Measurements from ENCODE around the gene SLC25A21.

SLC25A21 gene

GRCh38 chr14:36665887-36666415 lies 506.5 kb downstream of the SLC25A21 start:
- H3K4me3 ChIP-seq (ENCODE audit: low read depth, low read length) = no peak overlapping the region
- DNase-seq (ENCODE audit: low read depth) = no peak

DNA sequence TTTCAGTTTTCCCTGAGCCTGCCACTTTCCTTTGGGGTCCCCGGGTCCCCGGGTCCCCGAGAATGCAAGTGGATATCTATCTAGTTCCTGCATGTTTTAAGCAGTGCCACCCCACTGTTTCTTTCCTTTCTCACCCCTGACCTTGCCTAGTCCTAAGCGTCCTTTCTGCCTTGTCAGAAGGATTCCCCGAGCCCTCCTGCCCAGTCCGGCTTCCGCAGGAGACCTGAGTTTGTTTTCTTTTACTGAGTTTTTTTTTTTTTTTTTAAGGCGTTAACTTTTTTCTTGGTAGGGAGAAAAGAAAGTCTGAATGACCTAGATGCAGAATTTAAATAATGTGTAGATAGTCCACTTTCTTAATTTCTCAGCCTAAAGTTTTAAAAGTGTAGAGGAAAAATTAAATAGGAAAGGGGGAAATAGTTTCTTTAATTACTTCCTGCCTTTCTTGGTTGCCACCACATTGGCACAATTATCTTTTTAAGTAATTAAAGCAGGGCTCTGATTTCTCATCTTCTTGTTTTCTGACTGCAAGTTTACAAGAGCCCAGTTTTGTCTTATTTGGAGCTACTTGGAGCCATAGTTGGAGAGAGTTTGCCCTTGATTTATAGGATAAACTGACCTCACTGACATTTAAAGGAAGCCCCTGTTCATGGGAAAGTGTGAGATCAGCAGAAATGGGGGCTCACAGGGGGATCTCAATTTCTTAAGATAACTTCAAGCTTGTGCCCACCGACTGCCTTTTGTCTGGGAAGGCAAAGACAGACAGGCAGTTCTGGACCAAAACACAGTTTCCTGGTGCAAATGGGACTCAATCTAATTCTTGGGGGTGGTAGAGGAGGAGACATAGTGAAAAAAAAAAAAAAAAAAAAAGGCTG lies 507.8 kb downstream of the SLC25A21 start:
- DNase-seq (ENCODE audit: low read depth) = no peak
- no peak overlapping the region for H3K4me3 ChIP-seq (ENCODE audit: low read depth, low read length)

DNA sequence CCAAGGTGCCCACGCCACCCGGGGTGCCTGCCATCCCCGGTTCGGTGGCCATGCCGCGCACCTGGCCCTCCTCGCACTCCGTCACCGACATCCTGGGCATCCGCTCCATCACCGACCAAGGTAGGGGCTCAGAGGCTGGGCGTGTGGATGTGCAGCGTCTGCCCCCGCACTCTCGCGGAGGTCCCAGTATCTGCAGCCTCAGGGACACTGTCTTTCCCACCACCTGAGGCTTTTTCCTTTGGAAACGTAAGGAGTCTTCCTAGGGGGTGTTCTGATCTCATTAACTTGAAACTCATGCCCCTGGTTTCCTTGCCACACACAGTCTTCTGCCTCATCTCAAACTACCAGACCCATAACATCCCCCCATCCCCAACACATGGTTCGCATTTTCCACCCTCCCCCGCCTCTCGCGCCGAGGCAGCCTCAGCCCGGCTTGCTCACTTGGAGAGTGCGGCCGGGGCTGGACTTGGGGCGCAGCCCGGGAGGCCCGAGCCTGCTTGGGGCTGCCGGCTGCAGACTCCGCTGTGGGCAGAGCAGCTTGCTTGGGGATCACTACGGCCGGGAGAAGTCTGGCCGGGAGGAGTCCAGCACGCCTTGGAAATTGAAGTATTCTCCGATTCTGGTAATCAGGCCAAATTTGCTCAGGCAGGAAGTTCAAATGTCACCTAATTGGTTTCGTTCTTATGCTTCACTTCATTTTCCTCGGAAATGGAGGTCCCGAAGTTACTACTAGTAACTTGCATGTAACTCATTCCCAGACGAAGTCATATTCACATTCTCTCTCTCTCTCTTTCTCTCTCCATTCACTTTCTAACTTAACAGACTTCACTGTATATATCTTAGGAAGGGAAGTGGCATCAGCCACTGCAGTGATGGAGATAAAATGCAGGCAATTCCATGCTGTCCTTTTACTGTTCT lies 508.7 kb downstream of the SLC25A21 start:
- DNase-seq (ENCODE audit: low read depth) = no peak
- peak overlapping the region; percentile 52 for H3K4me3 ChIP-seq (ENCODE audit: low read depth, low read length)

DNA sequence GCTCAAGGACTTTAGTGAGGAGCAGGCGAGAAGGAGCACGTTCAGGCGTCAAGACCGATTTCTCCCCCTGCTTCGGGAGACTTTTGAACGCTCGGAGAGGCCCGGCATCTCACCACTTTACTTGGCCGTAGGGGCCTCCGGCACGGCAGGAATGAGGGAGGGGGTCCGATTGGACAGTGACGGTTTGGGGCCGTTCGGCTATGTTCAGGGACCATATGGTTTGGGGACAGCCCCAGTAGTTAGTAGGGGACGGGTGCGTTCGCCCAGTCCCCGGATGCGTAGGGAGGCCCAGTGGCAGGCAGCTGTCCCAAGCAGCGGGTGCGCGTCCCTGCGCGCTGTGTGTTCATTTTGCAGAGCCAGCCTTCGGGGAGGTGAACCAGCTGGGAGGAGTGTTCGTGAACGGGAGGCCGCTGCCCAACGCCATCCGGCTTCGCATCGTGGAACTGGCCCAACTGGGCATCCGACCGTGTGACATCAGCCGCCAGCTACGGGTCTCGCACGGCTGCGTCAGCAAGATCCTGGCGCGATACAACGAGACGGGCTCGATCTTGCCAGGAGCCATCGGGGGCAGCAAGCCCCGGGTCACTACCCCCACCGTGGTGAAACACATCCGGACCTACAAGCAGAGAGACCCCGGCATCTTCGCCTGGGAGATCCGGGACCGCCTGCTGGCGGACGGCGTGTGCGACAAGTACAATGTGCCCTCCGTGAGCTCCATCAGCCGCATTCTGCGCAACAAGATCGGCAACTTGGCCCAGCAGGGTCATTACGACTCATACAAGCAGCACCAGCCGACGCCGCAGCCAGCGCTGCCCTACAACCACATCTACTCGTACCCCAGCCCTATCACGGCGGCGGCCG lies 509.6 kb downstream of the SLC25A21 start:
- DNase-seq (ENCODE audit: low read depth) = no peak
- peak overlapping the region; percentile 52 for H3K4me3 ChIP-seq (ENCODE audit: low read depth, low read length)

GRCh38 chr14:36662258-36662542 lies 510.2 kb downstream of the SLC25A21 start:
- DNase-seq (ENCODE audit: low read depth) = no peak
- peak overlapping the region; percentile 52 for H3K4me3 ChIP-seq (ENCODE audit: low read depth, low read length)

- peak; percentile 39 for DNase-seq (ENCODE audit: low read depth)
- H3K4me3 ChIP-seq (ENCODE audit: low read depth, low read length) = peak within 1 kb of the TSS; percentile 52
Measured at GRCh38 chr14:36661506-36662257, 510.7 kb downstream of the SLC25A21 start, which contains the start of gene PAX9. Gene PAX9 (plus strand): TSS chr14:36661860. CDS start chr14:36662090, 230 bp downstream.

DNA sequence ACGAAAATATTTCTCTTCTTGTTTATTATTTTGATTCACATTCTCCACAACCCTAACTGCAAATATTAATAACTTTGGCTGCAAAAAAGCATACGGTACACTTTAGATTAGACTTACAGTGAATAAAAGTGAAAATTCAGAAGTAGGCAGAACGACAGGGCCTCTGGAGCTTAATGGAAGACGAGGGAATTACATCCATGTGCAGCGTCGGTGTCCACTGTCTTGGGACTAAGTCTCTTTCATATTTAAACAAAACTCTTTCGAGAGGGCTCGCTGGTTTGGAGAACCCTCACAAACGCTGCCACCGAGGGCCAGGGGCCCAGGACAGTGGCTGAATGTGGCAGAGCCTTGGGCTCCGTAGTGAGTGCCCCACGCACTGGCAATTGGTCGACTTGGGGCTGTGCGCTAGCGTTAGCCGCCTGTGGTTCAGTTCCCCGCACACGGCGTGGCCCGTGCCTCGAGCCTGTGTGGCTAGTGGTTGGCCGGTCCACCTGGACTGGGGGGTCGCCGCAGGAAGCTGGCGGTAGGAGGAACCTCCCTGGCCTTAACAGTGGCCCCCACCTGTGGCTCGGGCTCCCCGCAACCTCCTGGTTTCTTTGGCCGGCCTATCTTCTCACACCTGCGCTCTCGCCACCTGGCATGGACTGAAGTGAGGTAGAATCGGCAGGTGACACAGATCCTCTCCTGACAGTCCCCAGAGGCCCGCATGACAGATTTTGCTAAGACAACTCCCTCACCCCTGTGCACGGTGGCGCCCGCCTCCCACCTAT lies 511.5 kb downstream of the SLC25A21 start:
- peak overlapping the region; percentile 52 for H3K4me3 ChIP-seq (ENCODE audit: low read depth, low read length)
- DNase-seq (ENCODE audit: low read depth) = no peak

DNA sequence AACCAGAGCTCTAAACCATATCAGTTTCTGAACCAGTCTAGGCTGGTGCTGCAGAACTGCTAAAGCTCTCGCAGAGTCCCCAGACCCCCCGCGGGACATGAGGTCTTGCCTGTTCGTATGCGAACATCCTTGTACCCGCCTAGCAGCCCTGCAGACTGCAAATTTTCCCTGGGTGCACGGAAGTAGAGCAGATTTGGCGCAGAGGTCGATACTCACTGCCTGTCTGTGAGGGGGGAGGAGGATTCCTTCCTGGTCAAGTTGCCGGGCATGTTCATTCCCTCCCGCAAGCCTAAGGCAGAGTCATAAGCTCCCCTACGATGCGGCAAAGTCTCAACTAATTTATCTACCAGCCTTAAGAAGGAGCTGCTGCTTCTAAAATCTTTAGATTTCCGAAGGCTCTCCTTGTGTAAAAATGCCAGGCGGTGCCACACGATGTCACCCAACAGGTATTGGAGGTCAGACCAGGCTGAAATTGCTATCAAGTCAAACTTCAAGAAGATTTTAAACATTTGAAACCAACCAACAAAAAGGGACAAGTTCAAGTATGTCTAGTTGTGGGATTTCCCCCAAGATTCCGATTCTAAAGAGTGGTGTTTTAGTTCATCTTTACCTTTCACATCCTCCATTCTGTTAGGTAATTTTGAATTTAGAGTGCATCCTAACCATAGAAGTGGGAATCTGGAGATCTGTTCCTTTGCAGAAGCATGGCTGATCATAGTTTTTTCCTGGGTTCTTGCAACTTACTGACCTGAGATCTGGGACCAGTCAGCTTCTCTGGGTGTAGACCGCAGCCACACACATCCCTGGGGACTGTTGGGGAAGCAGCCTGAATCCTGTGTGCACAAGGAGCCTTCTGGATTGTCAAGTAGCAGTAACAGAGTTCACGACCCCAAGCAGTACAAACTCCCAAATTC lies 512.3 kb downstream of the SLC25A21 start:
- no peak overlapping the region for H3K4me3 ChIP-seq (ENCODE audit: low read depth, low read length)

DNA sequence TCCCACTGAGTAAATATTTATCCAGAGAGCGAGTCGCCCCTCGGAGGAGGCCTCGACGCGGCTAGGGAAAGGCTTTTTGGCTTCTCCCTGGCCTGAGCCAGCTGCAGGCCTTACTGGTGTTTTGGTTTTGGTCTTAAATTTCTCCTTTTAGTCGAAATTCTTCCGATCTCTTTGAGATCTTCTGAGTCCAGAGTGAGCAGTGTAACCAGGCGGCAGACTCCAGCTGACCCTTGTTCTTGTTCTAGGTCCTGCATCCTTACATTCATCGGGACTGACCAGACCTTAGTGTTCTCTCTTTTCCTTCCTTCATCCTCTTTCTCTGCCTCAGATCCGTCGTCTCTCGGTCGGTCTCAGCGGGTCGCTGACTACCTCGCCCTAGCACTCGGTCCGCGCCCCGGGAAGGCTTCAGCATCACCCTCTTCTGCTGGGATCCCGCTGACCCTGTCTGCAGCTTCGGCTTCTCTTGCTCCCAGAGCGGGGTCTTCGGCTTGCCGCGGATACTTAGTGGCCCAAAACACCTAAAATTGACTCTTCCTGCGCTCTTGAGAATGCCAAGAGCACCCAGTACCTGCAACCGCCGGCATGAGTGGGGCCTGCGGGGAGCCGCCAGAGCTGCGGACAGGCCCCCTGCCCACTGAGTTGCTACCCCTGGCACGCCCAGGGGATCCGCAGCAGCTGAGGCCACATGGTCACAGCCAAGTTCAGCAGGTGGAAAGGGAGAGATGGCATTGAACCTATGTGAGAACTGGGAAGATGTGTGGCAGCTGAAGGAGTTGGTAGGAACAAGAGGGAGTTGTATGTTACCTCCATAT lies 513.2 kb downstream of the SLC25A21 start:
- no peak for DNase-seq (ENCODE audit: low read depth)
- no peak overlapping the region for H3K4me3 ChIP-seq (ENCODE audit: low read depth, low read length)

More for the DNA sequence above, 512.3 kb downstream of the SLC25A21 start:
- no peak for DNase-seq (ENCODE audit: low read depth)

GRCh38 chr14:36658123-36659009 lies 514.0 kb downstream of the SLC25A21 start:
- no peak overlapping the region for H3K4me3 ChIP-seq (ENCODE audit: low read depth, low read length)

DNA sequence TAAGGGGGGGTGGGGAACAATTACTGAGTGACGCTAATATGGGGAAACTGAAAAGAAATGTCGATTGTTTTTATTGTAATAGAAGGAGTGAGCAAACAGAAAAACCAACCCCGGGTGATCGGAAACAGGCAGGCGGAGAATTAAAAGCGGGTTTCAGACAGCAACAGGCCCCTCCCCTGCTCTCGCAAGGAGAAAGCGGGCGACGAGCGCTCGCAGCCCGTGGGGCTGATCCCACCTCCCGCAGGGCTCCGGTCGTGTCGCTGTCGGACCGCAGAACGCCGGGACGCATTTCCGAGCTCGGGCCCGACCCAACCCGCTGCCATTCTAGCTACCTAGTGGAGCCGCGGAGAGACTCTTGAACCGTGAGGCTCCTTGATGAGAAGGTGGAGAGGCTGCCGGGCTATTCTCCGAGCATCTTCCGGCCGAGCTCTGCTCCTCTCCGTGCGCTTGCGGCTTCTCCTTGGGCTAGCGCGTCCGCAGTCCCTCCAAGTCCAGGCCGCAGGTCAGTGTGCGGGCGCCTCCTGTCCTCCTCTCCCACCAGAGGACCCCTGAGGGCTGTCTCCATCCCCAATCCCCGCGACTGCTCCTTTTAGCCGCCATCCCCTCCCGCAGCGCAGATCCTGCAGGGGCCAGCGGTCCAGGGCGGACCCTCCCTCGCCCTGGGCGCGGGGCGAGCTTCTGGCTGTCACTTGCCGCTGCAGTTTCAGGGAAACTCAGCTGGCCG lies 514.8 kb downstream of the SLC25A21 start:
- no peak for DNase-seq (ENCODE audit: low read depth)

More at GRCh38 chr14:36658123-36659009, 514.0 kb downstream of the SLC25A21 start:
- no peak for DNase-seq (ENCODE audit: low read depth)

DNA sequence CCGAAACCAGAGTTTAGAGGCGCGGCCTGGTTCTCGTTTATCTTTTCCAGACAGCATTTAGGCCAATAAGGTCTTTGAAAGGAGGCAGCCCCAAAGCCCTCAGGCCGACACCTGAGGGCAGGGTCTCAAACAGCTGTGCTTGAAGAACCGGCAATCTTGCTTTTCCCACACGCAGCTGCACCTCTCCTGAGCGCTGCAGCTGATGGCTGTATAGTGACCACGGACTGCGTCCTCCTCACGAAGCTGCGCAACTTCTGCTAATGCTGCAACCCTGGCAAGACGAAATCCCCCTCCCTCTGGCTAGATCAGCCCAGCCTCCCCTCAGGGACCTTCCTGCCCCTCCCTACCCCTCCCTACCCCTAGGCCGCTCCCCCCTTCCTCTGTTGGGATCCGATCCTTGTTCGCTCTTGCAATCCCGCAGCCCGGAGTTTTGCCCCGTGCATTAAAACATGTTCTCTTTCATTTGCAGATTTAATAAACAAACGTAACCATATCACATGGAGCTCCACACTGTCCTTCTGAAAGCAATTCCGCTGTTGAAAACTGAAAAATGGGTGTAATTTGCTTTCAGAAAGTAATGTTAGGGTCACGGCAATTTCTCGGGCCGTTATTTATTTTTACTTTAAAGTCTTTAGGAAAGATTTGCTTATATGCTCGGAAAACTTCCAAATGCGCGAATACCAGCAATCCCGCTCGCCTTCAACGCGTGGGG lies 515.6 kb downstream of the SLC25A21 start:
- H3K4me3 ChIP-seq (ENCODE audit: low read depth, low read length) = peak overlapping the region; percentile 13
- no peak for DNase-seq (ENCODE audit: low read depth)

More for the DNA sequence above, 514.8 kb downstream of the SLC25A21 start:
- peak overlapping the region; percentile 13 for H3K4me3 ChIP-seq (ENCODE audit: low read depth, low read length)

- no peak overlapping the region for H3K4me3 ChIP-seq (ENCODE audit: low read depth, low read length)
- no peak for DNase-seq (ENCODE audit: low read depth)
Measured at GRCh38 chr14:36655963-36656686, 516.3 kb downstream of the SLC25A21 start.
